SIG-M5 (cell line): ENCODE measurements around the gene LCA5.
"Not testable (repeated sequence)": the region's sequence is repeated elsewhere in the genome, so short reads cannot be mapped to it uniquely, and the experiment has no call there.

Source experiments
- DNase-seq: peaks from one replicate; lab custom pipeline; 2025; lab: John Stamatoyannopoulos, UW

Gene LCA5

GRCh38 chr6:79465381-79465780 lies 71.8 kb downstream of the LCA5 start:
- no peak for DNase-seq

- no peak for DNase-seq
Observed at GRCh38 chr6:79463621-79464050, 73.6 kb downstream of the LCA5 start.

- no peak for DNase-seq
Observed at GRCh38 chr6:79461205-79461604, 76.0 kb downstream of the LCA5 start.

- DNase-seq, result no peak
Observed at GRCh38 chr6:79455446-79455845, 81.8 kb downstream of the LCA5 start.

- DNase-seq, result no peak
Observed at GRCh38 chr6:79453558-79454042, 83.6 kb downstream of the LCA5 start.

GRCh38 chr6:79450984-79451383 lies 86.2 kb downstream of the LCA5 start:
- no peak for DNase-seq

GRCh38 chr6:79446006-79446405 lies 91.2 kb downstream of the LCA5 start:
- no peak for DNase-seq

GRCh38 chr6:79443876-79444275 lies 93.4 kb downstream of the LCA5 start:
- not testable (repeated sequence) for DNase-seq

GRCh38 chr6:79441192-79441591 lies 96.0 kb downstream of the LCA5 start:
- no peak for DNase-seq

- DNase-seq, result no peak
Observed at GRCh38 chr6:79440598-79440997, 96.6 kb downstream of the LCA5 start.

- no peak for DNase-seq
Observed at GRCh38 chr6:79438030-79438429, 99.2 kb downstream of the LCA5 start.

- DNase-seq, result no peak
Observed at GRCh38 chr6:79436241-79436640, 101.0 kb downstream of the LCA5 start.

- DNase-seq, result no peak
Observed at GRCh38 chr6:79435746-79436145, 101.5 kb downstream of the LCA5 start.
